K562 (cell line): Measurements from ENCODE around the gene ST6GALNAC6. TPM values are rescaled to one million over a fixed set of nuclear protein-coding genes. Genes with fewer than 3 reads are reported as not detected.

Experiments
- ATAC-seq: fragments of 200-7000 bp; cut with Tn5 transposase; 3 replicates; pipeline ENCODE4 v1.9.1; 2020; ENCODE audit warnings: moderate library complexity
- BruUV-seq: library from RNA; stranded (reverse); fragments of 400-500 nt; replicated peaks from 2 replicates; lab custom pipeline; 2021; lab: Mats Ljungman, UMichigan
- CTCF ChIA-PET: fragments of 300-600 bp; formaldehyde crosslinking; extraction: SDS; loops from one replicate; lab custom pipeline; 2021; ENCODE audit warnings: low intra/inter-chr PET ratio; lab: Yijun Ruan, JAX
- POLR2A ChIA-PET: fragments of 300-600, 350-650 bp; sonication (Branson Sonifier 250); formaldehyde crosslinking; extraction: SDS; loops from one replicate; lab custom pipeline; 2021; ENCODE audit warnings: antibody characterized with exemption, inconsistent platforms; lab: Yijun Ruan, JAX
- DNase-seq, 4 experiments: peaks; one replicate each; pipeline versions ENCODE4 v3.0.0 to v3.0.0-alpha.2; 2011 to 2018; ENCODE audit warnings: low spot score in 3 of 4, mixed read lengths in 3 of 4; ENCODE audit errors: extremely low read depth in 1 of 4
- FAIRE-seq: peaks from 2 replicates; lab custom pipeline; 2011; peaks lifted over from hg19 to GRCh38; lab: Jason Lieb, UNC
- H2AFZ ChIP-seq: 2 replicates; pipeline ENCODE4 v1.6.0; 2011; ENCODE audit warnings: low read depth, low read length, control low read depth, inconsistent platforms
- H3K27ac ChIP-seq: fragments of 200-600 bp; 3 replicates; pipeline ENCODE4 v1.8.0; 2011; ENCODE audit warnings: low read depth, mild to moderate bottlenecking, control low read depth, inconsistent platforms, low read length, moderate library complexity, mixed read lengths; ENCODE audit errors: extremely low read depth
- H3K27me3 ChIP-seq, 2 experiments: fragments of 300-600 bp in 1 of 2; 2 replicates in 1 of 2; 3 replicates in 1 of 2; pipeline versions ENCODE4 v1.6.0 to v1.8.0; 2011; ENCODE audit warnings: inconsistent platforms in 2 of 2, low read length in 2 of 2, mild to moderate bottlenecking in 1 of 2, mixed read lengths in 1 of 2, moderate library complexity in 1 of 2; ENCODE audit not compliant: control insufficient read depth in 2 of 2, insufficient read depth in 2 of 2
- H3K36me3 ChIP-seq: fragments of 300-600 bp; 3 replicates; pipeline ENCODE4 v1.8.0; 2011; ENCODE audit warnings: mild to moderate bottlenecking, low read length, inconsistent platforms; ENCODE audit not compliant: control insufficient read depth, insufficient read depth
- H3K4me1 ChIP-seq, 2 experiments: fragments of 200-600 bp in 1 of 2; replicated peaks in 1 of 2; 2 replicates in 1 of 2; 3 replicates in 1 of 2; pipeline versions ENCODE4 v1.5.1 to v1.8.0; 2011; ENCODE audit warnings: inconsistent platforms in 2 of 2, low read length in 2 of 2, mild to moderate bottlenecking in 1 of 2, mixed read lengths in 1 of 2, moderate library complexity in 1 of 2; ENCODE audit not compliant: control insufficient read depth in 2 of 2, insufficient read depth in 2 of 2
- H3K4me2 ChIP-seq: 2 replicates; pipeline ENCODE4 v1.6.1; 2011; ENCODE audit warnings: low read length, control low read depth, inconsistent platforms, mixed read lengths; ENCODE audit not compliant: insufficient read depth
- H3K4me3 ChIP-seq: fragments of 200-600 bp; sonication (generic), shearing (Covaris generic); 2 replicates; pipeline ENCODE4 v1.5.1; 2016; ENCODE audit warnings: control low read depth, inconsistent platforms
- H3K79me2 ChIP-seq: fragments of 200-600 bp; 3 replicates; pipeline ENCODE4 v1.8.0; 2011; ENCODE audit warnings: low read length, inconsistent platforms; ENCODE audit not compliant: control insufficient read depth, insufficient read depth
- H3K9ac ChIP-seq, 2 experiments: 2 replicates each; pipeline versions ENCODE4 v1.6.0 to v1.6.1; 2011; ENCODE audit warnings: low read depth in 2 of 2, low read length in 2 of 2, control low read depth in 1 of 2, inconsistent platforms in 1 of 2, mild to moderate bottlenecking in 1 of 2, mixed read lengths in 1 of 2; ENCODE audit not compliant: insufficient read depth in 1 of 2
- H3K9me1 ChIP-seq: one replicate; pipeline ENCODE4 v1.6.0; 2011; ENCODE audit warnings: inconsistent platforms, mild to moderate bottlenecking, low read length, moderate library complexity; ENCODE audit not compliant: control insufficient read depth, insufficient read depth
- H3K9me3 ChIP-seq: replicated peaks from 2 replicates; pipeline ENCODE4 v1.5.1; 2011; ENCODE audit warnings: low read depth, low read length, inconsistent platforms; ENCODE audit not compliant: control insufficient read depth, insufficient read depth
- H4K20me1 ChIP-seq: replicated peaks from 2 replicates; pipeline ENCODE4 v1.6.1; 2011; ENCODE audit warnings: low read length, inconsistent platforms, mixed read lengths; ENCODE audit not compliant: control insufficient read depth, insufficient read depth
- NFIC ChIP-seq: fragments of 450-650 bp; IDR thresholded peaks from 2 replicates; pipeline ENCODE4 v1.6.1; 2017; ENCODE audit warnings: mild to moderate bottlenecking, inconsistent platforms
- NFRKB ChIP-seq: fragments of 450-650 bp; IDR thresholded peaks from 2 replicates; pipeline ENCODE4 v1.6.1; 2016; ENCODE audit warnings: low read depth
- SPI1 ChIP-seq: IDR thresholded peaks from 2 replicates; pipeline ENCODE4 v1.6.1; 2011; ENCODE audit warnings: low read depth, low read length, control low read depth, borderline replicate concordance
- WGBS: fragments of 100-300 bp; shearing (Covaris generic); methylation state at CpG from one replicate; pipeline ENCODE4 v1.1.6; 2016; ENCODE audit warnings: low coverage, mixed read lengths; ENCODE audit not compliant: insufficient coverage; ENCODE audit errors: missing lambda C conversion rate; 5-methylcytosine and 5-hydroxymethylcytosine counted together
- in situ Hi-C: fragments of 300-500 bp; cut with MboI; formaldehyde crosslinking; loops from 4 replicates; pipeline ENCODE4 v1.15.0; 2018; ENCODE audit warnings: inconsistent platforms, mixed read lengths
- intact Hi-C: fragments of 100-400 bp; cut with micrococcal nuclease; formaldehyde crosslinking; loops from 2 replicates; pipeline ENCODE4 v1.14.2; 2022
- polyA plus RNA-seq, 8 experiments: library from polyadenylated mRNA; depleted of rRNA in 4 of 8; stranded (reverse) in 5 of 8; unstranded in 3 of 8; fragments of >200 nt; fragmentation: Nextera tagmentation in 2 of 8; fragmentation: Illumina TruSeq in 1 of 8; extraction: Ambion mirVana in 2 of 8; extraction: Trizol in 1 of 8; gene quantifications; 2 replicates each; pipeline versions ENCODE4 v1.2.1 to v1.2.3, GENCODE V29; 2011 to 2014; ENCODE audit warnings: inconsistent platforms in 1 of 8, missing spikeins in 1 of 8
- total RNA-seq, 7 experiments: library from RNA; depleted of rRNA in 6 of 7; stranded (reverse); fragments of >200 nt in 6 of 7; fragmentation: Illumina TruSeq in 2 of 7; extraction: Trizol in 2 of 7; gene quantifications; 2 replicates each; pipeline versions ENCODE4 v1.2.1 to v1.2.3, GENCODE V29; 2011 to 2021; ENCODE audit warnings: low replicate concordance in 1 of 7
- TF ChIP-seq, protein P1 (sequence below), 2 experiments: fragments of 250-450 bp in 1 of 2; fragments of 450-650 bp in 1 of 2; sonication (Bioruptor Pico) in 1 of 2; IDR thresholded peaks; 2 replicates each; pipeline versions ENCODE4 v1.6.1 to v1.8.0; 2016 to 2021; ENCODE audit warnings: mild to moderate bottlenecking in 2 of 2, moderate library complexity in 2 of 2, missing compliant biosample characterization in 1 of 2, missing genetic modification characterization in 1 of 2

The ST6GALNAC6 gene
- total and polyA plus RNA-seq, 9 of the 15 experiments (the other 6 are each of a cell fraction or from before 2014, with no cell fraction given): 0.13 to 23.0 (median 14.5) TPM

DNA sequence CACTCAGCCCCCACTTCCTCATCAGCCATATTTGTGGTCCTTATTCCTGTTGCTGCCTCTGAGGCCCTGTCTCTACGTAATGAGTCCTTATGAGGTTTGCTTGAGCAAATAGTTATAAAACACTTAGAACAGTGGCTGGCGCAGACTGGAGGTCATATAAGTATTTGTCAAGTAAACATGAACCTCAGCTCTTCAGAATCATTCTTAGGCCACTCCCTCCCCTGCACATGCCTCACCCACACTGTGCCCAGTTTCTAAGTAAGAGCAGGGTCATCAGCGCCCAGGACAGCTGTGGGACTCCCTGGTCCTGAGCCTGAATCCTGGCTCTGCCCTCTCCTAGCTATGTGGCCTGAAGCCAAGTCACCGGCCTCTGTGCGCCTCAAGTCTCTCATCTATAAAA, 13.5 kb upstream of the ST6GALNAC6 start:
- Histone ChIP-seq H4K20me1 (no peaks in the 10 kb centered on the region), H2AFZ (no peak overlapping the region), H3K36me3 (peaks cover 56% of the 10 kb centered on the region; the same call in 2 of the 3 replicates), H3K4me2 (no peak overlapping the region), H3K27me3 (no peaks in the 10 kb centered on the region), H3K79me2 (peaks cover 17% of the 10 kb centered on the region), H3K4me1 (peaks cover 31 to 60% of the 10 kb centered on the region in 2 experiments), H3K9me3 (no peaks in the 10 kb centered on the region), H3K9ac (no peak overlapping the region), H3K9me1 (no peaks in the 10 kb centered on the region), H3K27ac (no peak overlapping the region), H3K4me3 (no peak overlapping the region)
- CTCF ChIA-PET: no interaction called here
- no TSS peak for BruUV-seq
- POLR2A ChIA-PET: interaction anchor here (0.5 to 1.5 kb wide), 4 partner anchors 9 to 180 kb away, joined by 3 to 5 read pairs (median 4); no protein-coding TSS in a partner anchor
- ATAC-seq (no peak), DNase-seq (no peak), FAIRE-seq (no peak)
- intact Hi-C loops (loop anchor here (10.0 kb wide), 1 partner anchor 408 kb away; no protein-coding TSS in a partner anchor), in situ Hi-C loops (loop anchor here (5.0 to 25.0 kb wide), 2 partner anchors 36 to 976 kb away; partner anchors contain the start of gene AK1)
- WGBS: 88% methylated on average over 5 of the region's 5 CpGs
- TF ChIP-seq NFIC (peak; percentile 22; the same call in 1 of the 2 replicates), SPI1 (0 out of 2 replicates have a peak, but pooled peaks have one; percentile 16), NFRKB (no peak)
- TF ChIP-seq, protein P1, sequence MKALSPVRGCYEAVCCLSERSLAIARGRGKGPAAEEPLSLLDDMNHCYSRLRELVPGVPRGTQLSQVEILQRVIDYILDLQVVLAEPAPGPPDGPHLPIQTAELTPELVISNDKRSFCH (CRISPR knock-in tag; IDR thresholded peaks at IDR 0.05): no peak
- TF ChIP-seq, protein P1 (tag; IDR thresholded peaks at IDR 0.05): no peak
